HCT116 (cell line): ENCODE data around the gene MED1. TPM values are rescaled to one million over a fixed set of nuclear protein-coding genes. Genes with fewer than 3 reads are reported as not detected.
"Not testable (repeated sequence)": the region's sequence is repeated elsewhere in the genome, so short reads cannot be mapped to it uniquely, and the experiment has no call there.

Experiments
- ATAC-seq: fragments of 200-7000 bp; cut with Tn5 transposase; 2 replicates; pipeline ENCODE4 v1.9.1; 2020; ENCODE audit warnings: mild to moderate bottlenecking, moderate library complexity
- BruUV-seq: library from RNA; stranded (reverse); fragments of 400-500 nt; replicated peaks from 2 replicates; lab custom pipeline; 2021; lab: Mats Ljungman, UMichigan
- CTCF ChIA-PET: fragments of 300-600 bp; sonication (Branson Sonifier 250); formaldehyde crosslinking; loops from one replicate; lab custom pipeline; 2021; ENCODE audit warnings: antibody characterized with exemption; lab: Charles Lee
- POLR2A ChIA-PET: fragments of 300-600, 350-600 bp; sonication (Branson Sonifier 250); formaldehyde crosslinking; loops from one replicate; lab custom pipeline; 2021; ENCODE audit warnings: antibody characterized with exemption; lab: Charles Lee
- RAD21 ChIA-PET, 2 experiments: fragments of 300-600 bp; sonication (Branson Sonifier 250); formaldehyde crosslinking; loops; one replicate each; lab custom pipeline; 2023; ENCODE audit warnings: low total read pairs in 2 of 2; ENCODE audit not compliant: uncharacterized antibody in 2 of 2, unreplicated experiment in 2 of 2, low non-redundant PET in 1 of 2; lab: Charles Lee
- DNase-seq: peaks from one replicate; pipeline ENCODE4 v3.0.0-alpha.2; 2010; ENCODE audit warnings: low read depth, low spot score
- H2AFZ ChIP-seq: fragments of 200-600 bp; shearing (Covaris generic), sonication (generic); 2 replicates; pipeline ENCODE4 v1.6.1; 2017; ENCODE audit warnings: low read depth, mixed run types, mixed read lengths, antibody characterized with exemption, low read length; ENCODE audit not compliant: poor library complexity, severe bottlenecking
- H3K27ac ChIP-seq: 2 replicates; pipeline ENCODE4 v1.5.1; 2012; ENCODE audit warnings: low read depth, low read length
- H3K27me3 ChIP-seq: fragments of 200-600 bp; sonication (generic); 2 replicates; pipeline ENCODE4 v1.6.1; 2016; ENCODE audit warnings: mixed run types, low read length, mixed read lengths; ENCODE audit not compliant: insufficient read depth
- H3K36me3 ChIP-seq, 2 experiments: fragments of 200-500 bp in 1 of 2; fragments of 200-600 bp in 1 of 2; sonication (Bioruptor generic) in 1 of 2; sonication (generic) in 1 of 2; 2 replicates each; pipeline versions ENCODE4 v1.5.1 to v1.6.1; 2014 to 2016; ENCODE audit warnings: low read length in 2 of 2, inconsistent platforms in 1 of 2, mixed read lengths in 1 of 2, mixed run types in 1 of 2; ENCODE audit not compliant: insufficient read depth in 2 of 2, control insufficient read depth in 1 of 2
- H3K4me1 ChIP-seq, 2 experiments: fragments of 200-600 bp in 1 of 2; sonication (generic) in 1 of 2; 2 replicates each; pipeline versions ENCODE4 v1.5.1 to v1.6.1; 2012 to 2017; ENCODE audit warnings: low read length in 2 of 2, inconsistent platforms in 1 of 2, mild to moderate bottlenecking in 1 of 2, mixed read lengths in 1 of 2, mixed run types in 1 of 2, moderate library complexity in 1 of 2; ENCODE audit not compliant: insufficient read depth in 2 of 2, control insufficient read depth in 1 of 2
- H3K4me2 ChIP-seq: fragments of 200-600 bp; sonication (generic); 2 replicates; pipeline ENCODE4 v1.6.1; 2017; ENCODE audit warnings: mixed run types, low read length, mixed read lengths
- H3K4me3 ChIP-seq, 2 experiments: fragments of 200-600 bp in 1 of 2; sonication (generic) in 1 of 2; replicated peaks in 1 of 2; 2 replicates each; pipeline ENCODE4 v1.5.1; 2011 to 2016; ENCODE audit warnings: low read length in 2 of 2, control low read depth in 1 of 2, low read depth in 1 of 2, mild to moderate bottlenecking in 1 of 2, mixed read lengths in 1 of 2, mixed run types in 1 of 2
- H3K79me2 ChIP-seq: fragments of 200-600 bp; sonication (generic); 2 replicates; pipeline ENCODE4 v1.6.1; 2017; ENCODE audit warnings: mild to moderate bottlenecking, mixed run types, low read length, moderate library complexity, mixed read lengths; ENCODE audit not compliant: insufficient read depth
- H3K9ac ChIP-seq: fragments of 200-600 bp; sonication (generic); 2 replicates; pipeline ENCODE4 v1.6.1; 2016; ENCODE audit warnings: low read length, mixed read lengths
- H3K9me2 ChIP-seq: fragments of 200-600 bp; sonication (generic), shearing (Covaris generic); 2 replicates; pipeline ENCODE4 v1.6.1; 2017; ENCODE audit warnings: mixed run types, mild to moderate bottlenecking, moderate library complexity; ENCODE audit not compliant: insufficient read depth
- H3K9me3 ChIP-seq, 2 experiments: fragments of 200-500 bp in 1 of 2; fragments of 200-600 bp in 1 of 2; sonication (Bioruptor generic) in 1 of 2; sonication (generic) in 1 of 2; 2 replicates each; pipeline ENCODE4 v1.6.1; 2014 to 2017; ENCODE audit warnings: low read length in 2 of 2, mixed read lengths in 2 of 2, inconsistent platforms in 1 of 2, low read depth in 1 of 2, mild to moderate bottlenecking in 1 of 2, mixed run types in 1 of 2, moderate library complexity in 1 of 2; ENCODE audit not compliant: control insufficient read depth in 1 of 2, insufficient read depth in 1 of 2
- H4K20me1 ChIP-seq: fragments of 200-600 bp; sonication (generic), shearing (Covaris generic); 2 replicates; pipeline ENCODE4 v1.6.1; 2017; ENCODE audit warnings: mixed run types, mild to moderate bottlenecking, moderate library complexity; ENCODE audit not compliant: insufficient read depth
- CEBPB ChIP-seq: IDR thresholded peaks from 2 replicates; pipeline ENCODE4 v1.6.1; 2012; ENCODE audit warnings: low read depth
- EZH2phosphoT487 ChIP-seq: fragments of 200-600 bp; IDR thresholded peaks from 2 replicates; pipeline ENCODE4 v1.6.1; 2018; ENCODE audit warnings: antibody characterized with exemption, borderline replicate concordance
- JUND ChIP-seq: IDR thresholded peaks from 2 replicates; pipeline ENCODE4 v1.6.1; 2012
- POLR2A ChIP-seq: IDR thresholded peaks from 2 replicates; pipeline ENCODE4 v1.7.0; 2011; ENCODE audit warnings: borderline replicate concordance; ENCODE audit not compliant: insufficient read depth, insufficient read length; ENCODE audit errors: extremely low read depth
- POLR2AphosphoS5 ChIP-seq: IDR thresholded peaks from 2 replicates; pipeline ENCODE4 v1.6.1; 2011; ENCODE audit warnings: mild to moderate bottlenecking, low read depth, low read length, moderate library complexity
- SP1 ChIP-seq: IDR thresholded peaks from 2 replicates; pipeline ENCODE4 v1.6.1; 2012; ENCODE audit warnings: low read depth
- ZFX ChIP-seq: fragments of 450-650 bp; IDR thresholded peaks from 2 replicates; pipeline ENCODE4 v1.6.1; 2017
- ZNF274 ChIP-seq: fragments of 200-500 bp; sonication (Bioruptor generic); IDR thresholded peaks from 2 replicates; pipeline ENCODE4 v1.6.1; 2014; ENCODE audit warnings: mild to moderate bottlenecking, low read depth, low read length, inconsistent platforms
- intact Hi-C: fragments of 100-400 bp; cut with micrococcal nuclease; formaldehyde crosslinking; loops from 2 replicates; pipeline ENCODE4 v1.10.0; 2022
- total RNA-seq: library from RNA; stranded (reverse); gene quantifications from one replicate; pipeline ENCODE4 v1.2.1, GENCODE V29; 2021; ENCODE audit not compliant: unreplicated experiment

Gene MED1
- total RNA-seq, 1 experiment from 2014 or later = 55.7 TPM

- Histone ChIP-seq H2AFZ (no peak overlapping the region), H3K36me3 (peaks cover 6 to 19% of the 10 kb centered on the region in 2 experiments; a peak in 2 of 4 replicates), H4K20me1 (no peaks in the 10 kb centered on the region; the same call in 1 of the 2 replicates), H3K27me3 (no peaks in the 10 kb centered on the region), H3K4me3 (no peak overlapping the region), H3K9me3 (no peaks in the 10 kb centered on the region), H3K4me2 (no peak overlapping the region), H3K79me2 (peaks cover 61% of the 10 kb centered on the region), H3K27ac (no peak overlapping the region), H3K9me2 (no peaks in the 10 kb centered on the region), H3K4me1 (peaks cover 13% of the 10 kb centered on the region in 2 experiments), H3K9ac (no peak overlapping the region)
- DNase-seq (no peak), ATAC-seq (no peak)
- BruUV-seq = no TSS peak
- ChIA-PET POLR2A (interaction anchor here (0.6 kb wide), 1 partner anchor 48 kb away, joined by 4 read pairs; no protein-coding TSS in a partner anchor), RAD21 (interaction anchor here in 1 of 2 experiments (0.7 kb wide), 1 partner anchor 54 kb away, joined by 3 read pairs; no protein-coding TSS in a partner anchor), CTCF (interaction anchor here (1.1 kb wide), 1 partner anchor 134 kb away, joined by 3 read pairs; no protein-coding TSS in a partner anchor)
- intact Hi-C loops = no loop called here
- no peak for TF ChIP-seq SP1
- no peak for TF ChIP-seq ZNF274
- TF ChIP-seq ZFX = no peak
- no peak for TF ChIP-seq JUND
- no peak for TF ChIP-seq POLR2A
- TF ChIP-seq EZH2phosphoT487 = no peak
- no peak for TF ChIP-seq POLR2AphosphoS5
- TF ChIP-seq CEBPB = no peak
Observed at GRCh38 chr17:39487946-39488345, 36.9 kb upstream of the MED1 start.

- ChIA-PET POLR2A (interaction anchor here (0.6 kb wide), 1 partner anchor 47 kb away, joined by 4 read pairs; no protein-coding TSS in a partner anchor), RAD21 (interaction anchor here in 1 of 2 experiments (0.7 kb wide), 1 partner anchor 54 kb away, joined by 3 read pairs; no protein-coding TSS in a partner anchor)
- H3K4me3 ChIP-seq, BruUV-seq, H3K4me2 ChIP-seq, H3K27me3 ChIP-seq, H3K9me2 ChIP-seq, H3K9ac ChIP-seq, CTCF ChIA-PET, ATAC-seq, H2AFZ ChIP-seq, H3K9me3 ChIP-seq, DNase-seq, H4K20me1 ChIP-seq, H3K27ac ChIP-seq, intact Hi-C loops: not testable (repeated sequence)
- Histone ChIP-seq H3K4me1 (peaks cover 13% of the 10 kb centered on the region in 2 experiments), H3K36me3 (peaks cover 6 to 15% of the 10 kb centered on the region in 2 experiments; a peak in 2 of 4 replicates), H3K79me2 (peaks cover 65% of the 10 kb centered on the region)
Observed at GRCh38 chr17:39487490-39487889, 36.4 kb upstream of the MED1 start.
